ENCODE measurements around the gene OPA1.

Gene OPA1

DNA sequence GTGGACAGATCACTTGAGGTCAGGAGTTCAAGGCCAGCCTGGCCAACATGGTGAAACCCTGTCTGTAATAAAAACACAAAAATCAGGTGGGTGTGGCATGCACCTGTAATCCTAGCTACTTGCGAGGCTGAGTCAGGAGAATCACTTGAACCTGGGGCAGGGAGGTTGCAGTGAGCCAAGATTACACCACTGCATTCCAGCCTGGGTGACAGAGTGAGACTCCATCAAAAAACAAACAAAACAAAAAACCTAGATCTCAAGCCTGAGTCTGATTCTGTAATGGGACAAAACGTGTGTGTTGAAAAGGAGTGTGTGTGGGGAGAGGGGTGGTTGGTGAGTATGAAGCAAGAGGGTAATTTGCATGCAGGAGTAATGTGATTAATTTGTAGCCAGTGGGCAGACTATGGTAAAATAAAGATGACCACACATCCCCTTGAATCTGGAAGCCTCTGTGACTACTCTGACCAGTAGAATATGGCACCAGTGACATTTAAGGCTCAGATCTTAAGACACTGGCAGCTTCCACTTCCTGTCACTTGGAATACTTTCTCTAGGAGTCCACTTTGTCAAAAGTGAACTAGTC is 18.4 kb upstream of the OPA1 start:
- Histone ChIP-seq H3K27me3 (ENCODE audit: insufficient read depth, low read depth) (no peaks in the 10 kb centered on the region), H3K9ac (no peak overlapping the region)

GRCh38 chr3:193585530-193585929 is 7.5 kb upstream of the OPA1 start:
- Histone ChIP-seq H3K79me2 (ENCODE audit: insufficient read depth, low read depth) (no peaks in the 10 kb centered on the region), H3K36me3 (ENCODE audit: insufficient read depth) (no peaks in the 10 kb centered on the region), H3K4me3 (IDR thresholded peaks at IDR 0.05; ENCODE audit: insufficient read depth, low read depth, low read length) (no peak overlapping the region), H3K27ac (no peak overlapping the region), H4K20me1 (ENCODE audit: insufficient read depth) (no peaks in the 10 kb centered on the region), H3K9ac (no peak overlapping the region), H3K4me2 (no peak overlapping the region), H3K4me1 (ENCODE audit: low read depth, poor library complexity, severe bottlenecking) (no peaks in the 10 kb centered on the region), H3K27me3 (ENCODE audit: insufficient read depth, low read depth) (no peaks in the 10 kb centered on the region), H2AFZ (ENCODE audit: low read depth) (no peak overlapping the region)
- TF ChIP-seq CTCF (conservative IDR thresholded peaks at IDR 0.05; ENCODE audit: low read depth, low read length), result no peak

More for the DNA sequence above, 18.4 kb upstream of the OPA1 start:
- TF ChIP-seq CTCF (conservative IDR thresholded peaks at IDR 0.05; ENCODE audit: low read depth, low read length), result no peak
- no peaks in the 10 kb centered on the region for H3K79me2 ChIP-seq (ENCODE audit: insufficient read depth, low read depth)
- no peak overlapping the region for H2AFZ ChIP-seq (ENCODE audit: low read depth)
- no peak overlapping the region for H3K27ac ChIP-seq
- H3K4me2 ChIP-seq, result no peak overlapping the region
- no peak overlapping the region for H3K4me3 ChIP-seq (IDR thresholded peaks at IDR 0.05; ENCODE audit: insufficient read depth, low read depth, low read length)
- H4K20me1 ChIP-seq (ENCODE audit: insufficient read depth), result no peaks in the 10 kb centered on the region
- H3K36me3 ChIP-seq (ENCODE audit: insufficient read depth), result no peaks in the 10 kb centered on the region
- H3K4me1 ChIP-seq (ENCODE audit: low read depth, poor library complexity, severe bottlenecking), result no peaks in the 10 kb centered on the region

- no peak overlapping the region for H3K4me3 ChIP-seq (IDR thresholded peaks at IDR 0.05; ENCODE audit: insufficient read depth, low read depth, low read length)
- H3K27me3 ChIP-seq (ENCODE audit: insufficient read depth, low read depth), result no peaks in the 10 kb centered on the region
- no peaks in the 10 kb centered on the region for H4K20me1 ChIP-seq (ENCODE audit: insufficient read depth)
- no peak overlapping the region for H3K9ac ChIP-seq
- no peaks in the 10 kb centered on the region for H3K36me3 ChIP-seq (ENCODE audit: insufficient read depth)
- H2AFZ ChIP-seq (ENCODE audit: low read depth), result no peak overlapping the region
- H3K4me1 ChIP-seq (ENCODE audit: low read depth, poor library complexity, severe bottlenecking), result peaks cover under 1% of the 10 kb centered on the region
- no peak overlapping the region for H3K4me2 ChIP-seq
- no peaks in the 10 kb centered on the region; the same call in 1 of the 2 replicates for H3K79me2 ChIP-seq (ENCODE audit: insufficient read depth, low read depth)
- no peak overlapping the region for H3K27ac ChIP-seq
- no peak for TF ChIP-seq CTCF (conservative IDR thresholded peaks at IDR 0.05; ENCODE audit: low read depth, low read length)
Measured at GRCh38 chr3:193586526-193586925, 6.5 kb upstream of the OPA1 start.

GRCh38 chr3:193589129-193589528 is 3.9 kb upstream of the OPA1 start:
- H3K36me3 ChIP-seq (ENCODE audit: insufficient read depth), result no peaks in the 10 kb centered on the region
- H3K27ac ChIP-seq, result no peak overlapping the region
- H3K4me1 ChIP-seq (ENCODE audit: low read depth, poor library complexity, severe bottlenecking), result peaks cover 10% of the 10 kb centered on the region
- H3K9ac ChIP-seq, result no peak overlapping the region
- peaks cover 15% of the 10 kb centered on the region for H3K79me2 ChIP-seq (ENCODE audit: insufficient read depth, low read depth)
- no peak overlapping the region for H3K4me2 ChIP-seq
- no peak overlapping the region for H2AFZ ChIP-seq (ENCODE audit: low read depth)
- no peaks in the 10 kb centered on the region for H4K20me1 ChIP-seq (ENCODE audit: insufficient read depth)
- H3K4me3 ChIP-seq (IDR thresholded peaks at IDR 0.05; ENCODE audit: insufficient read depth, low read depth, low read length), result no peak overlapping the region
- no peaks in the 10 kb centered on the region for H3K27me3 ChIP-seq (ENCODE audit: insufficient read depth, low read depth)
- TF ChIP-seq CTCF (conservative IDR thresholded peaks at IDR 0.05; ENCODE audit: low read depth, low read length), result no peak

All from KMS-11 (cell line).